RWPE2 (cell line): ENCODE data around the gene CSRP2.

Experiments used
- ATAC-seq: fragments of 200-7000 bp; cut with Tn5 transposase; 3 replicates; pipeline ENCODE4 v1.9.1; 2021; ENCODE audit warnings: low read depth
- DNase-seq: peaks from one replicate; pipeline ENCODE4 v3.0.0-alpha.2; 2020; ENCODE audit warnings: low spot score
- H3K27ac ChIP-seq: fragments of 450-650 bp; 2 replicates; pipeline ENCODE4 v1.5.1; 2017; ENCODE audit warnings: mild to moderate bottlenecking; ENCODE audit not compliant: poor library complexity, severe bottlenecking
- H3K27me3 ChIP-seq: fragments of 250-450 bp; sonication (Bioruptor Pico); 2 replicates; pipeline ENCODE4 v1.5.1; 2021; ENCODE audit warnings: mild to moderate bottlenecking, moderate library complexity; ENCODE audit not compliant: insufficient read depth, poor library complexity, severe bottlenecking
- H3K36me3 ChIP-seq: fragments of 250-450 bp; sonication (Bioruptor Pico); 2 replicates; pipeline ENCODE4 v1.5.1; 2020; ENCODE audit warnings: low read depth, mild to moderate bottlenecking, moderate library complexity
- H3K4me1 ChIP-seq: fragments of 250-450 bp; sonication (Bioruptor Pico); 2 replicates; pipeline ENCODE4 v1.5.1; 2021; ENCODE audit warnings: mild to moderate bottlenecking, moderate library complexity; ENCODE audit not compliant: insufficient read depth, poor library complexity, severe bottlenecking
- H3K4me3 ChIP-seq: fragments of 250-450 bp; sonication (Bioruptor Pico); 2 replicates; pipeline ENCODE4 v1.5.1; 2021; ENCODE audit warnings: mild to moderate bottlenecking, moderate library complexity; ENCODE audit not compliant: severe bottlenecking
- H3K9me3 ChIP-seq: fragments of 250-450 bp; sonication (Bioruptor Pico); 2 replicates; pipeline ENCODE4 v1.5.1; 2021; ENCODE audit warnings: mild to moderate bottlenecking, moderate library complexity; ENCODE audit not compliant: severe bottlenecking
- TF ChIP-seq, protein P1 (sequence below): fragments of 450-650 bp; IDR thresholded peaks from one replicate; pipeline ENCODE4 v1.5.1; 2017; ENCODE audit warnings: mild to moderate bottlenecking, moderate library complexity; ENCODE audit not compliant: poor library complexity, severe bottlenecking

The CSRP2 gene

DNA sequence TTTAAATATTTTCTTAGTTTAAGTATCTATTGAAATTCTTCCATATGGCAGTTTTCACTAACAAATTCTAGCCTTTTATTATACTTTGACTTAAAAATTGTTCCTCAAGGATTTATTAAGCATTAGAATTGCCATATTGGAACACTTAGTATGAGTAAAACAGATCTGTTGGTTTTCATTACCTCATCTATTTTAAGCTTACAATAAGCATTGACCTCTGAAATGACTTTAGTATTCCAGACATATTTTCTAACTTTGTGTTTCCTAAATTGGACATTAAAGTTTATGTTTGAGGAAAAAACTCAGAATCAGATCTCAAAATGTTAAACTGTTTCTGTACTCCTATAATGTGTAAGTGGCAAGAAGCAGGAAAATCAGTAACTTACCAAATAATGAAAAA, 48.4 kb downstream of the CSRP2 start:
- Histone ChIP-seq H3K4me3 (no peak overlapping the region), H3K27me3 (no peaks in the 10 kb centered on the region), H3K27ac (no peak overlapping the region), H3K36me3 (peaks cover 24% of the 10 kb centered on the region), H3K9me3 (no peaks in the 10 kb centered on the region), H3K4me1 (no peaks in the 10 kb centered on the region)
- no peak for ATAC-seq
- DNase-seq: no peak
- TF ChIP-seq, protein P1, sequence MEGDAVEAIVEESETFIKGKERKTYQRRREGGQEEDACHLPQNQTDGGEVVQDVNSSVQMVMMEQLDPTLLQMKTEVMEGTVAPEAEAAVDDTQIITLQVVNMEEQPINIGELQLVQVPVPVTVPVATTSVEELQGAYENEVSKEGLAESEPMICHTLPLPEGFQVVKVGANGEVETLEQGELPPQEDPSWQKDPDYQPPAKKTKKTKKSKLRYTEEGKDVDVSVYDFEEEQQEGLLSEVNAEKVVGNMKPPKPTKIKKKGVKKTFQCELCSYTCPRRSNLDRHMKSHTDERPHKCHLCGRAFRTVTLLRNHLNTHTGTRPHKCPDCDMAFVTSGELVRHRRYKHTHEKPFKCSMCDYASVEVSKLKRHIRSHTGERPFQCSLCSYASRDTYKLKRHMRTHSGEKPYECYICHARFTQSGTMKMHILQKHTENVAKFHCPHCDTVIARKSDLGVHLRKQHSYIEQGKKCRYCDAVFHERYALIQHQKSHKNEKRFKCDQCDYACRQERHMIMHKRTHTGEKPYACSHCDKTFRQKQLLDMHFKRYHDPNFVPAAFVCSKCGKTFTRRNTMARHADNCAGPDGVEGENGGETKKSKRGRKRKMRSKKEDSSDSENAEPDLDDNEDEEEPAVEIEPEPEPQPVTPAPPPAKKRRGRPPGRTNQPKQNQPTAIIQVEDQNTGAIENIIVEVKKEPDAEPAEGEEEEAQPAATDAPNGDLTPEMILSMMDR: no peak

DNA sequence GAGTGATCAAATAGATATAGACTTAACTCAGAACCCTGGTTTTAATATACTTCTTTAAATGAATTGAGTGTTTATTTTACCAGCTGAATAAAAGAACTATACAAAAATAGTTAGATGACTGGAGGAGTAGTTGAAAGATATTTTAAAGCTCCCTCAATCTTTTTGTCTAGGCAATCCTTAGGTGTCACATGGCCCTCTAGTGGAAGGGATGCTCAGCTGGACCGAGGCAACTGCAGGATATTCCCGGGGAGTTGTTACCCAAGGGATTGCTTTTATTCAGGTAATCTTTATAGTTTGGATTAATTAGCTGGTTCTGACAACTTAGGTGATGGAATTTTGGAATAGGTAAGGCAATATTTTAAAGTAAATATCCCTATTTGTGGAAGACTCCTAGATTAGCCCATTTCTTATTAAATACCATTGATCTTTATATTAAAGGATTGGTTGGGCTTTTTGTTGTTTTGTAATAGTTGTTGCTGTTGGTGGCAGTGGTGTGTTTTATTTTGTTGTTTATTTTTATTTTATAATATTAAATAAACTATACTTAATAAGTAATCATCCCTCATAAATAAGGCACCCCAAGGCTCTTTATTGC, 57.8 kb downstream of the CSRP2 start:
- Histone ChIP-seq H3K36me3 (peaks cover 46% of the 10 kb centered on the region), H3K9me3 (no peaks in the 10 kb centered on the region), H3K27ac (no peak overlapping the region), H3K27me3 (no peaks in the 10 kb centered on the region), H3K4me1 (no peaks in the 10 kb centered on the region), H3K4me3 (no peak overlapping the region)
- ATAC-seq (peak; percentile 70; the same call in 2 of the 3 replicates), DNase-seq (no peak)
- TF ChIP-seq, protein P1: peak; percentile 81

DNA sequence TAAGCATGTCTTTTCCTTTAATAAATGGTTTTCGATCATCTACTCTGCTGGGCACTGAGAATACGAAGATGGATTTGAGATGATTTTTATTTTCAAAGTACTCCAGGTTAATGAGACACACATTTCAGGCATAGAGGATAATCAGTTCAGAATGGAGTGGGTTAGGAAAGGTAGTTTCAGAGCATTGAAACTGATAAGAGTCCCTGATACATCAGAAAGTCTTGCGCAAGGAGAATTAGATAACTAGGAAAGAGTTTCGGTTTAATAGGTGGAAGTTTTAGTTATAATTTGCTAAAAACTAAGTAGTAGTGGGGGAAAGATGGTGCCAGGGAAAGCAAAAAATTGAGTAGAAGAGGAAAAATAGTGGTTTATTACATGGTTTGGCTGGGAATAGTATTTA, 64.8 kb downstream of the CSRP2 start:
- Histone ChIP-seq H3K4me3 (no peak overlapping the region), H3K27ac (no peak overlapping the region), H3K27me3 (no peaks in the 10 kb centered on the region), H3K36me3 (peaks cover 48% of the 10 kb centered on the region), H3K4me1 (no peaks in the 10 kb centered on the region), H3K9me3 (no peaks in the 10 kb centered on the region)
- DNase-seq (no peak), ATAC-seq (no peak)
- TF ChIP-seq, protein P1: no peak

DNA sequence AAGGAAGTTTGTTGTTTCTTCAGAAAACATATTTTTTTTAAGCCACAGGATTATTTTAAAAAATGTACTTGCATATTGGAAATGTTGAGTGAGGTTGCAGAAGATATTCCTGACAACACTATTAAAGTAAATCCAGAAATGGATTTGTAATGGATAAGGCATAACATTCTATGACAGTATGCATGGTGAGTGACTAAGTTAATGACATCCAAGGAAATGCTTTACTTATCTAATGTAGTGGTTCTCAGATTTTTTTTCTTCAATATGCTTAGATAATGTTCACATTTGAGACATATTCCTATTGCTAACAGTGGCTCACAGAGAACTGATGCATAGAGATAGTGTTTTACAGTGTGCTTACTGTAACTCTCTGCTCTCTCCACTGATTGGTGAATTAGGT, 65.6 kb downstream of the CSRP2 start:
- DNase-seq (no peak), ATAC-seq (no peak)
- Histone ChIP-seq H3K36me3 (peaks cover 50% of the 10 kb centered on the region), H3K27ac (no peak overlapping the region), H3K9me3 (no peaks in the 10 kb centered on the region), H3K4me1 (no peaks in the 10 kb centered on the region), H3K4me3 (no peak overlapping the region), H3K27me3 (no peaks in the 10 kb centered on the region)
- TF ChIP-seq, protein P1: no peak

DNA sequence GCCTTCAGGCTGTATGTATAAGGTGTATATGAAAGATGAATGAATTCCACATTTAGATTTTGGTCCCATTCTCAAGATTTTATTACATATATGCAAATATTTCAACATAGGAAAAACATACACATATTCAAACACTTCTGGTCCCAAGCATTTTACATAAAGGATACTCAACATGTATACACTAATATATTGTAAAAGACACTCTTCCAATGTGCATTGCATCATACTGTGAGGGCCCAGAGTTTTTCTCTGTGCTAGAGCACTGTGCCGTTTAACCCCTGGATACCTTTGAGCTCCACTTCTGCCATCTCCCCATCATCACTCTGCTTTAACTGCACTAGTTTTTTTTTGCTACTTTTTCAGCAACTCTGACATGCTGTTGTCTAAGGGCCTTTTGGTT, 66.8 kb downstream of the CSRP2 start:
- TF ChIP-seq, protein P1: no peak
- no peaks in the 10 kb centered on the region for H3K4me1 ChIP-seq
- H3K9me3 ChIP-seq: no peaks in the 10 kb centered on the region
- DNase-seq (no peak), ATAC-seq (no peak)
- H3K36me3 ChIP-seq: peaks cover 58% of the 10 kb centered on the region
- H3K27ac ChIP-seq: no peak overlapping the region
- H3K27me3 ChIP-seq: no peaks in the 10 kb centered on the region
- H3K4me3 ChIP-seq: no peak overlapping the region
